Measurements from ENCODE around the gene MACF1. TPM values are rescaled to one million over a fixed set of nuclear protein-coding genes. Genes with fewer than 3 reads are reported as not detected.
A peak's percentile ranks its signal among the peaks of the same experiment; 100 is the strongest.

MACF1 gene
- total RNA-seq, 1 donor from 2014 or later: 222 TPM

- H3K4me3 Mint-ChIP-seq: no peak overlapping the region
- Histone ChIP-seq H3F3A (ENCODE audit: low read depth) (peaks cover 7% of the 10 kb centered on the region), H3K79me2 (ENCODE audit: low read depth) (no peaks in the 10 kb centered on the region), H3K4me3 (no peak overlapping the region), H3K36me3 (peaks cover 38% of the 10 kb centered on the region), H3K4me2 (no peak overlapping the region), H2AFZ (replicated peaks) (no peak overlapping the region), H3K27ac (peak overlapping the region; percentile 22), H4K20me1 (ENCODE audit: low read depth) (peaks cover 9% of the 10 kb centered on the region), H3K9me3 (ENCODE audit: low read depth) (no peaks in the 10 kb centered on the region), H3K27me3 (no peaks in the 10 kb centered on the region), H3K4me1 (no peaks in the 10 kb centered on the region), H3K9ac (no peak overlapping the region)
- H3K4me1 Mint-ChIP-seq: no peaks in the 10 kb centered on the region
- peak; percentile 7 for DNase-seq (ENCODE audit: low spot score)
- H3K27me3 Mint-ChIP-seq (ENCODE audit: insufficient read depth, low read depth): no peaks in the 10 kb centered on the region
- H3K9me3 Mint-ChIP-seq: no peaks in the 10 kb centered on the region
- no peak for TF ChIP-seq EZH2phosphoT487 (IDR thresholded peaks at IDR 0.05)
- no peak for TF ChIP-seq EZH2 (IDR thresholded peaks at IDR 0.05)
- no peak for TF ChIP-seq CTCF (IDR thresholded peaks at IDR 0.05)
- H3K36me3 Mint-ChIP-seq: peaks cover 41% of the 10 kb centered on the region
- H3K27ac Mint-ChIP-seq: peak overlapping the region; percentile 42
Measured at GRCh38 chr1:39310691-39311090, 106.2 kb downstream of the MACF1 start.

- no peaks in the 10 kb centered on the region for H3K4me1 Mint-ChIP-seq
- no peak for DNase-seq (ENCODE audit: low spot score)
- peaks cover 25% of the 10 kb centered on the region for H3K36me3 ChIP-seq
Measured at GRCh38 chr1:39317111-39317510, 112.6 kb downstream of the MACF1 start.

GRCh38 chr1:39317910-39318633 is 113.6 kb downstream of the MACF1 start:
- TF ChIP-seq EZH2phosphoT487 (IDR thresholded peaks at IDR 0.05) (no peak), CTCF (IDR thresholded peaks at IDR 0.05) (no peak), EZH2 (IDR thresholded peaks at IDR 0.05) (no peak)
- H3K36me3 ChIP-seq: peaks cover 35% of the 10 kb centered on the region
- no peaks in the 10 kb centered on the region for H3F3A ChIP-seq (ENCODE audit: low read depth)
- H4K20me1 ChIP-seq (ENCODE audit: low read depth): no peaks in the 10 kb centered on the region
- Mint-ChIP-seq H3K9me3 (no peaks in the 10 kb centered on the region), H3K36me3 (peaks cover 36% of the 10 kb centered on the region), H3K4me1 (no peaks in the 10 kb centered on the region), H3K27me3 (ENCODE audit: insufficient read depth, low read depth) (peaks cover 3% of the 10 kb centered on the region), H3K4me3 (no peak overlapping the region), H3K27ac (no peak overlapping the region)
- H2AFZ ChIP-seq (replicated peaks): no peak overlapping the region
- no peak overlapping the region for H3K4me3 ChIP-seq
- no peak overlapping the region for H3K4me2 ChIP-seq
- no peaks in the 10 kb centered on the region for H3K79me2 ChIP-seq (ENCODE audit: low read depth)
- H3K27ac ChIP-seq: no peak overlapping the region
- H3K4me1 ChIP-seq: no peaks in the 10 kb centered on the region
- H3K27me3 ChIP-seq: no peaks in the 10 kb centered on the region
- no peaks in the 10 kb centered on the region for H3K9me3 ChIP-seq (ENCODE audit: low read depth)
- H3K9ac ChIP-seq: no peak overlapping the region
- DNase-seq (ENCODE audit: low spot score): no peak

More at GRCh38 chr1:39317111-39317510, 112.6 kb downstream of the MACF1 start:
- Histone ChIP-seq H2AFZ (replicated peaks) (no peak overlapping the region), H3K79me2 (ENCODE audit: low read depth) (no peaks in the 10 kb centered on the region), H3F3A (ENCODE audit: low read depth) (no peaks in the 10 kb centered on the region), H3K4me3 (no peak overlapping the region), H3K9me3 (ENCODE audit: low read depth) (no peaks in the 10 kb centered on the region), H3K4me2 (no peak overlapping the region), H3K27me3 (no peaks in the 10 kb centered on the region), H3K27ac (no peak overlapping the region), H3K9ac (no peak overlapping the region), H4K20me1 (ENCODE audit: low read depth) (no peaks in the 10 kb centered on the region), H3K4me1 (no peaks in the 10 kb centered on the region)
- peaks cover 35% of the 10 kb centered on the region for H3K36me3 Mint-ChIP-seq
- no peak overlapping the region for H3K4me3 Mint-ChIP-seq
- H3K27ac Mint-ChIP-seq: no peak overlapping the region
- peaks cover 3% of the 10 kb centered on the region for H3K27me3 Mint-ChIP-seq (ENCODE audit: insufficient read depth, low read depth)
- no peaks in the 10 kb centered on the region for H3K9me3 Mint-ChIP-seq
- no peak for TF ChIP-seq EZH2 (IDR thresholded peaks at IDR 0.05)
- no peak for TF ChIP-seq CTCF (IDR thresholded peaks at IDR 0.05)
- TF ChIP-seq EZH2phosphoT487 (IDR thresholded peaks at IDR 0.05): no peak

Data from neural progenitor cell (in vitro differentiated cells).